VCaP (cell line): ENCODE measurements around the gene MANBA.

Experiments
- H3K27ac ChIP-seq: fragments of 450-650 bp; 2 replicates; pipeline ENCODE4 v1.5.1; 2017
- TF ChIP-seq, protein P1 (sequence below): fragments of 450-650 bp; conservative IDR thresholded peaks from 2 replicates; pipeline ENCODE4 v1.5.1; 2017; ENCODE audit warnings: mild to moderate bottlenecking, moderate library complexity

Gene MANBA

GRCh38 chr4:102685768-102686167 lies 75.0 kb downstream of the MANBA start:
- TF ChIP-seq, protein P1, sequence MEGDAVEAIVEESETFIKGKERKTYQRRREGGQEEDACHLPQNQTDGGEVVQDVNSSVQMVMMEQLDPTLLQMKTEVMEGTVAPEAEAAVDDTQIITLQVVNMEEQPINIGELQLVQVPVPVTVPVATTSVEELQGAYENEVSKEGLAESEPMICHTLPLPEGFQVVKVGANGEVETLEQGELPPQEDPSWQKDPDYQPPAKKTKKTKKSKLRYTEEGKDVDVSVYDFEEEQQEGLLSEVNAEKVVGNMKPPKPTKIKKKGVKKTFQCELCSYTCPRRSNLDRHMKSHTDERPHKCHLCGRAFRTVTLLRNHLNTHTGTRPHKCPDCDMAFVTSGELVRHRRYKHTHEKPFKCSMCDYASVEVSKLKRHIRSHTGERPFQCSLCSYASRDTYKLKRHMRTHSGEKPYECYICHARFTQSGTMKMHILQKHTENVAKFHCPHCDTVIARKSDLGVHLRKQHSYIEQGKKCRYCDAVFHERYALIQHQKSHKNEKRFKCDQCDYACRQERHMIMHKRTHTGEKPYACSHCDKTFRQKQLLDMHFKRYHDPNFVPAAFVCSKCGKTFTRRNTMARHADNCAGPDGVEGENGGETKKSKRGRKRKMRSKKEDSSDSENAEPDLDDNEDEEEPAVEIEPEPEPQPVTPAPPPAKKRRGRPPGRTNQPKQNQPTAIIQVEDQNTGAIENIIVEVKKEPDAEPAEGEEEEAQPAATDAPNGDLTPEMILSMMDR, result no peak
- no peak overlapping the region for H3K27ac ChIP-seq

- TF ChIP-seq, protein P1, result no peak
- no peak overlapping the region for H3K27ac ChIP-seq
These were observed 76.1 kb downstream of the MANBA start for GRCh38 chr4:102684610-102685052.

DNA sequence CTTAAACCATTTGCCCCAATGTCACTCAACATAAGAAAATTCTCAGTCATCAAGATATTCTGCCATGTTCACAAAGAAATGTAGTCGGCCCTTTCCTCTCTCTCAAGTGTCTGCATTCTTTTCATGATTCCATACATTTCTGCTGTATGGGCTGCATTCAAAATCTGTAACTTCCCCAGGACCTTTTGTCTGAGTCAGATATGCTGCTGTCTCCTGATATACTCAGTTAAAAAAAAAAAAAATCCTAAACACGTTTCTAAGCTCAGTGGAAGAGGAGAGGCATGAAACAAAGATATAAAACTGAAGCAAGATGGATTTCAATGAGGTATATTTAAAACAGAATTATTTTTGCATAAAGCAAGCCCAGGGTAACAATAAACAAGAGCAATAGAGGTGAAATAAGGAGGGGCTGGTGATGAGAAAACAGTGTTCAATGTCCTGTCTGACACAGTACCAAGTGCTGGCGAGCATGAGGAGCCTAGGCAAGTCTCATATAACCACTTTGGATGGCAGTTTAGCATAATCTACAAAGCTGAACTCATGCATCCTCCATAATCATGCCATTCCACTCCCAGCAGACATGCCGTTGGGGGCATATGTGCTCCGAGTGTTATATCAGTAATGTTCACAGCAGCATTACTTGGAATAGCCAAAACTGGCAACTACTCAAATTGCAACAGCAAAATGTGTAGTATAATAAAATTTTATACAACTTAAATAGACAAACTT lies 76.7 kb downstream of the MANBA start:
- TF ChIP-seq, protein P1, result no peak
- no peak overlapping the region for H3K27ac ChIP-seq

GRCh38 chr4:102678695-102679335 lies 82.0 kb downstream of the MANBA start:
- TF ChIP-seq, protein P1, result no peak
- no peak overlapping the region for H3K27ac ChIP-seq

DNA sequence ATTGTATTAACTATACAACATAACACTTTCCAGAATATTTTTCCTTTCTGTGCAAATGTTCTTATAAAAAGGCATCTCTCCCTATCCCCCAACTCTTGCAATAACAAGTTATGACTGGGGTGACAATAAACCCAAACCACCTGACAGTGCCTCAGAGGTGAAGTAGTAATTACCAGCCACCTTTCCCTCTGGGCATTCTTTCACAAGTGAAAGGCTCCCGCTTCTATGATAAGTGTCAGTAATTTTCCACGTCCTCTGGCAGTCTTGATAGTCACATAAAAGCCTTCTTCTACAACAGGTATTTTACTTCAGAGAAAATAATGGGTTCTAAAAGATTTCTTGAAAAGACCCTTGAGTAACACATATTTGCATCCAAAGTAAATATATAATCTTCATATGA lies 82.7 kb downstream of the MANBA start:
- TF ChIP-seq, protein P1, result no peak
- H3K27ac ChIP-seq, result no peak overlapping the region

DNA sequence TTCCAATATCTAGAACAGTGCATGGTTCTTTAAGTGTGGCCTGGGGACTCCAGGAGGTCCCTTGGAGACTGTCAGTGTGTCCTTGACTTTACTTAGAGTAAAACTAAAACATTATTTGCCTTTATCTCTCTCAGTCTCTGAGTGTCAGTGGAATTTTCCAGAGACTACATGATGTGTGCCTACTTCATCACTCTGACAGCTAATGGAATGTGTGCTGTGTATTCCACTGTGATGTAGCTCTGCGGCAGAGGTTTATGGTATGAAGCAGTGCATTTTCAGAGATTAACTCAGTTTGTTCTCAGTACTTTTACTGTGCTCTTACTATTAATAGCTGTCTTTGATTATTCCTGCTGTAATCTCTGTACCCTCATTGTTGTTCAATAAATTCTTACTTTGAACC lies 85.6 kb downstream of the MANBA start:
- TF ChIP-seq, protein P1, result no peak

DNA sequence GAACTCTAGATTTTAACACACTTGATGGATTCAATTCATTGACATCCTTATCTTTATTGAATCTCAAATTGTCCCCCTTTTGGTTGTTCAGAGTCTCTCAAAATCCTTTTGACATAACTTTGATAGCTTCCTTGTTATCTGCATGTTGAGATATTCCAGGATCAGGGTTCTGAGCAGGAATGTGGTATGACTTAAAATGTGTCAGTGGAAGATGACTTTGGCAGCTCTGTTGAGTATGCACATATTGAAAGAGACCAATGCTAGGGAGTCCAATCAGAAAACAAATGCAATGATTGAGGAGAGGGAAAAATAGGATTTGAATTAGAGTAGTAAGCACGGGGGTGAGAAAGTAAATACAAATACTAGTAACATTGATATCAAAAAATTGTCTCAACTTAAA lies 93.8 kb downstream of the MANBA start:
- H3K27ac ChIP-seq, result no peak overlapping the region
- TF ChIP-seq, protein P1, result no peak

More for the DNA sequence above, 85.6 kb downstream of the MANBA start:
- H3K27ac ChIP-seq, result no peak overlapping the region
